ENCODE data around the gene HOXC4.

The HOXC4 gene

DNA sequence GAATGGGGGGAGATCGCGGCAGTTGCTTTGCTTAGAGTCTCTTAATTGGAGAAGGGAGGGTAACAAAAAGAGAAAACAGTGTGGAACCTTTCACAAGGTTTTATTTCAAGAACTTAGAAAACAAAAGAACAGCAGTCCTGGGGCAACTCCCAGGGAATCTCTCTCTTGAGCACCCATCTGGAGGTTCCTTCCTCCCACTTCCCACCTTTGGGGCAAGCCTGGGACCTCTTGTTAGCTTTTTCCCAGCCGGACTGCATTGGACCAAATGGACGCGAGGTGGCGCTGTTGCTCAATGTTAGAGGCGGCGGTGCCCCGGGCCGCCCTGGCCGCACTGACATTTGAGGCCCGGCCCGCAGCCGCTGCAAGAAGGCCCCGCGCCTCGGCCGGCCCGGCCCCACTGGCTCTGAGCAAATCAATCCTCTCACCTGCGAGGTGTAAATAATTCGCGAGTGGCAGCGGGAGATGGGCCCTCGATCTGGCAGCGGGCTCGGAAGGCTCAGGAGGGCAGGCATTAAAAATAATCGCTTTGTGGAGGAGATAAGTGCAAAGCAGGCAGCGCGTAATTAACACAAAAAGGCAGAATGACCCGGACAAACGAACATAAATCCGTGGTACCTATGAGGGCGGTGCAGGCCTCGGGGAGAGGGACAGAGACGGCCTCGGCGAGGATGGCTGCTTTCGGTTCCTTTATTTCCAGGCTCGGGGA is 47.6 kb upstream of the HOXC4 start (continued):
- TF ChIP-seq ZNF776 (tag by site-specific recombination; IDR thresholded peaks at IDR 0.05; ENCODE audit: borderline replicate concordance) (no peak), ZNF585B (tag by site-specific recombination; IDR thresholded peaks at IDR 0.05) (no peak), ZNF133 (tag by site-specific recombination; IDR thresholded peaks at IDR 0.05) (no peak), ZSCAN18 (tag by site-specific recombination; IDR thresholded peaks at IDR 0.05) (no peak), KLF17 (tag by site-specific recombination; IDR thresholded peaks at IDR 0.05) (no peak), YY1 (tag by site-specific recombination; IDR thresholded peaks at IDR 0.05) (no peak), RBAK (tag by site-specific recombination; IDR thresholded peaks at IDR 0.05) (no peak), ZNF184 (tag by site-specific recombination; IDR thresholded peaks at IDR 0.05) (0 out of 2 replicates have a peak, but pooled peaks have one; percentile 62), ZNF792 (tag by site-specific recombination; IDR thresholded peaks at IDR 0.05) (no peak), ZNF211 (tag by site-specific recombination; IDR thresholded peaks at IDR 0.05; ENCODE audit: low read depth) (no peak), ZNF558 (tag by site-specific recombination; IDR thresholded peaks at IDR 0.05) (peak; percentile 40; the same call in 1 of the 2 replicates), ZNF274 (IDR thresholded peaks at IDR 0.05; ENCODE audit: low read length) (no peak), ZNF274 (tag by site-specific recombination; IDR thresholded peaks at IDR 0.05; ENCODE audit: borderline replicate concordance) (no peak), ZNF248 (tag by site-specific recombination; IDR thresholded peaks at IDR 0.05) (no peak), ZNF114 (tag by site-specific recombination; IDR thresholded peaks at IDR 0.05) (no peak), ZFP69B (tag by site-specific recombination; IDR thresholded peaks at IDR 0.05) (peak; percentile 77), SP2 (tag by site-specific recombination; IDR thresholded peaks at IDR 0.05) (no peak), ZNF549 (tag by site-specific recombination; IDR thresholded peaks at IDR 0.05) (no peak), ZFP3 (tag by site-specific recombination; IDR thresholded peaks at IDR 0.05; ENCODE audit: low read depth) (no peak), KLF16 (tag by site-specific recombination; IDR thresholded peaks at IDR 0.05) (no peak; the same call in 1 of the 2 replicates), ZNF416 (tag by site-specific recombination; IDR thresholded peaks at IDR 0.05) (no peak), ZBTB1 (tag by site-specific recombination; IDR thresholded peaks at IDR 0.05) (no peak), ZNF48 (tag by site-specific recombination; IDR thresholded peaks at IDR 0.05) (no peak), ZNF280D (tag by site-specific recombination; IDR thresholded peaks at IDR 0.05) (no peak), ZSCAN23 (tag by site-specific recombination; IDR thresholded peaks at IDR 0.05) (no peak), PRDM1 (tag by site-specific recombination; IDR thresholded peaks at IDR 0.05) (no peak), ZNF335 (tag by site-specific recombination; conservative IDR thresholded peaks at IDR 0.05) (peak; percentile 76), ZNF513 (tag by site-specific recombination; IDR thresholded peaks at IDR 0.05) (no peak), HOXA7 (CRISPR knock-in tag; IDR thresholded peaks at IDR 0.05; ENCODE audit: borderline replicate concordance) (no peak), GLIS1 (tag by site-specific recombination; IDR thresholded peaks at IDR 0.05) (peak; percentile 37; the same call in 1 of the 2 replicates), ZNF473 (tag by site-specific recombination; IDR thresholded peaks at IDR 0.05) (no peak), TRIM28 (IDR thresholded peaks at IDR 0.05; ENCODE audit: borderline replicate concordance, low read length) (no peak)
- TF ChIP-seq, protein P1, sequence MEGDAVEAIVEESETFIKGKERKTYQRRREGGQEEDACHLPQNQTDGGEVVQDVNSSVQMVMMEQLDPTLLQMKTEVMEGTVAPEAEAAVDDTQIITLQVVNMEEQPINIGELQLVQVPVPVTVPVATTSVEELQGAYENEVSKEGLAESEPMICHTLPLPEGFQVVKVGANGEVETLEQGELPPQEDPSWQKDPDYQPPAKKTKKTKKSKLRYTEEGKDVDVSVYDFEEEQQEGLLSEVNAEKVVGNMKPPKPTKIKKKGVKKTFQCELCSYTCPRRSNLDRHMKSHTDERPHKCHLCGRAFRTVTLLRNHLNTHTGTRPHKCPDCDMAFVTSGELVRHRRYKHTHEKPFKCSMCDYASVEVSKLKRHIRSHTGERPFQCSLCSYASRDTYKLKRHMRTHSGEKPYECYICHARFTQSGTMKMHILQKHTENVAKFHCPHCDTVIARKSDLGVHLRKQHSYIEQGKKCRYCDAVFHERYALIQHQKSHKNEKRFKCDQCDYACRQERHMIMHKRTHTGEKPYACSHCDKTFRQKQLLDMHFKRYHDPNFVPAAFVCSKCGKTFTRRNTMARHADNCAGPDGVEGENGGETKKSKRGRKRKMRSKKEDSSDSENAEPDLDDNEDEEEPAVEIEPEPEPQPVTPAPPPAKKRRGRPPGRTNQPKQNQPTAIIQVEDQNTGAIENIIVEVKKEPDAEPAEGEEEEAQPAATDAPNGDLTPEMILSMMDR (tag by site-specific recombination; IDR thresholded peaks at IDR 0.05): peak; percentile 88

Measured in HEK293 (cell line).